Tongue (tissue), 2 donors: ENCODE data around the gene NFIC. TPM values are rescaled to one million over a fixed set of nuclear protein-coding genes. Genes with fewer than 3 reads are reported as not detected.
"Not testable (repeated sequence)": the region's sequence is repeated elsewhere in the genome, so short reads cannot be mapped to it uniquely, and the experiment has no call there.

Source experiments
- DNase-seq: peaks from one replicate; pipeline ENCODE4 v3.0.0-alpha.2; 2015
- total RNA-seq: library from RNA; depleted of rRNA; stranded (reverse); fragments of >200 nt; gene quantifications from one replicate; pipeline ENCODE4 v1.2.3, GENCODE V29; 2014

NFIC gene
- total RNA-seq, 1 donor from 2014 or later: 70.0 TPM

- DNase-seq: peak; percentile 63
Observed at GRCh38 chr19:3336680-3337523, 29.5 kb upstream of the NFIC start.

GRCh38 chr19:3338541-3339181, 27.7 kb upstream of the NFIC start:
- DNase-seq: no peak

GRCh38 chr19:3340340-3340739, 26.0 kb upstream of the NFIC start:
- no peak for DNase-seq

GRCh38 chr19:3342246-3342645, 24.1 kb upstream of the NFIC start:
- DNase-seq: no peak

- not testable (repeated sequence) for DNase-seq
Observed at GRCh38 chr19:3342962-3343361, 23.4 kb upstream of the NFIC start.

GRCh38 chr19:3343619-3344502, 22.5 kb upstream of the NFIC start:
- no peak for DNase-seq

- DNase-seq: no peak
Observed at GRCh38 chr19:3344608-3345598, 21.5 kb upstream of the NFIC start.

GRCh38 chr19:3345850-3346460, 20.4 kb upstream of the NFIC start:
- DNase-seq: no peak

- DNase-seq: peak; percentile 69
Observed at GRCh38 chr19:3346677-3347353, 19.6 kb upstream of the NFIC start.

GRCh38 chr19:3348042-3348441, 18.3 kb upstream of the NFIC start:
- no peak for DNase-seq

- DNase-seq: not testable (repeated sequence)
Observed at GRCh38 chr19:3348469-3348868, 17.9 kb upstream of the NFIC start.

- DNase-seq: no peak
Observed at GRCh38 chr19:3350014-3350663, 16.2 kb upstream of the NFIC start.

GRCh38 chr19:3351702-3352447, 14.5 kb upstream of the NFIC start:
- DNase-seq: no peak

- DNase-seq: no peak
Observed at GRCh38 chr19:3353493-3353892, 12.9 kb upstream of the NFIC start.

- no peak for DNase-seq
Observed at GRCh38 chr19:3356805-3357204, 9.6 kb upstream of the NFIC start.

- DNase-seq: no peak
Observed at GRCh38 chr19:3357271-3357991, 9.0 kb upstream of the NFIC start.

- DNase-seq: no peak
Observed at GRCh38 chr19:3357992-3358688, 8.2 kb upstream of the NFIC start.

- no peak for DNase-seq
Observed at GRCh38 chr19:3358689-3359014, 7.7 kb upstream of the NFIC start.
